Body of pancreas (tissue), 4 donors: ENCODE results near the gene SLC12A4.

Experiments used
- POLR2A ChIP-seq, 3 donors: fragments of 450-650 bp; IDR thresholded peaks; one replicate each; pipeline ENCODE4 v1.6.1; 2016; ENCODE audit warnings: antibody characterized with exemption in 3 of 3, mild to moderate bottlenecking in 2 of 3
- TF ChIP-seq, protein P1 (sequence below), 7 experiments: fragments of 450-650 bp in 4 of 7; fragments of 200-600 bp in 3 of 7; sonication (generic) in 3 of 7; IDR thresholded peaks; one replicate each; pipeline ENCODE4 v1.5.1; 2016 to 2019; ENCODE audit warnings: antibody characterized with exemption in 7 of 7

DNA sequence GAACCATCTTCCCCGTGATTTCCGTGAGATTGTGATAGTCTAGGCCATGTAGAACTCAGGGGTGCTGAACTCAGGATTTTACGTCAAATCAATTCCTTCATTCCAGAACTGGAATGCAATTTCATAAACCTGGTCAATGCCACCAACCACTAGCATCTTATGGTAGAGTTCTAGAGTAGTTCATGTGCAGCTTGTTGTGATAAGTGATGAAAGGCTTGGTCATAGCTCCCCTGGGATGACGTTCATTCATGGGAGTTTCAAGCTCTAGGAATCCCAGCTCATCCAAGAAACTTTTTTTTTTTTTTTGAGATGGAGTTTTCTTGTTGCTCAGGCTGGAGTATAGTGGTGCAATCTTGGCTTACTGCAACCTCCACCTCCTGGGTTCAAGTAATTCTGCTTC, 34.6 kb upstream of the SLC12A4 start:
- TF ChIP-seq, protein P1, sequence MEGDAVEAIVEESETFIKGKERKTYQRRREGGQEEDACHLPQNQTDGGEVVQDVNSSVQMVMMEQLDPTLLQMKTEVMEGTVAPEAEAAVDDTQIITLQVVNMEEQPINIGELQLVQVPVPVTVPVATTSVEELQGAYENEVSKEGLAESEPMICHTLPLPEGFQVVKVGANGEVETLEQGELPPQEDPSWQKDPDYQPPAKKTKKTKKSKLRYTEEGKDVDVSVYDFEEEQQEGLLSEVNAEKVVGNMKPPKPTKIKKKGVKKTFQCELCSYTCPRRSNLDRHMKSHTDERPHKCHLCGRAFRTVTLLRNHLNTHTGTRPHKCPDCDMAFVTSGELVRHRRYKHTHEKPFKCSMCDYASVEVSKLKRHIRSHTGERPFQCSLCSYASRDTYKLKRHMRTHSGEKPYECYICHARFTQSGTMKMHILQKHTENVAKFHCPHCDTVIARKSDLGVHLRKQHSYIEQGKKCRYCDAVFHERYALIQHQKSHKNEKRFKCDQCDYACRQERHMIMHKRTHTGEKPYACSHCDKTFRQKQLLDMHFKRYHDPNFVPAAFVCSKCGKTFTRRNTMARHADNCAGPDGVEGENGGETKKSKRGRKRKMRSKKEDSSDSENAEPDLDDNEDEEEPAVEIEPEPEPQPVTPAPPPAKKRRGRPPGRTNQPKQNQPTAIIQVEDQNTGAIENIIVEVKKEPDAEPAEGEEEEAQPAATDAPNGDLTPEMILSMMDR (IDR thresholded peaks at IDR 0.05), result no peak
- no peak for TF ChIP-seq POLR2A (IDR thresholded peaks at IDR 0.05)
